ENCODE measurements around the gene ANXA5. TPM values are rescaled to one million over a fixed set of nuclear protein-coding genes. Genes with fewer than 3 reads are reported as not detected.
A peak's percentile ranks its signal among the peaks of the same experiment; 100 is the strongest.

Gene ANXA5
- total RNA-seq, 2 donors from 2014 or later: 88.4 to 122 TPM

GRCh38 chr4:121693886-121694285, 2.9 kb downstream of the ANXA5 start:
- intact Hi-C loops (cut with DNase I): no loop called here
- TF ChIP-seq, protein P1, sequence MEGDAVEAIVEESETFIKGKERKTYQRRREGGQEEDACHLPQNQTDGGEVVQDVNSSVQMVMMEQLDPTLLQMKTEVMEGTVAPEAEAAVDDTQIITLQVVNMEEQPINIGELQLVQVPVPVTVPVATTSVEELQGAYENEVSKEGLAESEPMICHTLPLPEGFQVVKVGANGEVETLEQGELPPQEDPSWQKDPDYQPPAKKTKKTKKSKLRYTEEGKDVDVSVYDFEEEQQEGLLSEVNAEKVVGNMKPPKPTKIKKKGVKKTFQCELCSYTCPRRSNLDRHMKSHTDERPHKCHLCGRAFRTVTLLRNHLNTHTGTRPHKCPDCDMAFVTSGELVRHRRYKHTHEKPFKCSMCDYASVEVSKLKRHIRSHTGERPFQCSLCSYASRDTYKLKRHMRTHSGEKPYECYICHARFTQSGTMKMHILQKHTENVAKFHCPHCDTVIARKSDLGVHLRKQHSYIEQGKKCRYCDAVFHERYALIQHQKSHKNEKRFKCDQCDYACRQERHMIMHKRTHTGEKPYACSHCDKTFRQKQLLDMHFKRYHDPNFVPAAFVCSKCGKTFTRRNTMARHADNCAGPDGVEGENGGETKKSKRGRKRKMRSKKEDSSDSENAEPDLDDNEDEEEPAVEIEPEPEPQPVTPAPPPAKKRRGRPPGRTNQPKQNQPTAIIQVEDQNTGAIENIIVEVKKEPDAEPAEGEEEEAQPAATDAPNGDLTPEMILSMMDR (IDR thresholded peaks at IDR 0.05): no peak
- H3K4me3 ChIP-seq: no peak overlapping the region
- no peak overlapping the region for H3K9ac ChIP-seq (ENCODE audit: low read depth in 2 of 2, low read length in 2 of 2)
- H3K27ac ChIP-seq: no peak overlapping the region
- no peak for DNase-seq
- H3K36me3 ChIP-seq: no peaks in the 10 kb centered on the region
- H3K4me1 ChIP-seq: no peaks in the 10 kb centered on the region
- no peaks in the 10 kb centered on the region for H3K9me3 ChIP-seq
- no peaks in the 10 kb centered on the region for H3K27me3 ChIP-seq

DNA sequence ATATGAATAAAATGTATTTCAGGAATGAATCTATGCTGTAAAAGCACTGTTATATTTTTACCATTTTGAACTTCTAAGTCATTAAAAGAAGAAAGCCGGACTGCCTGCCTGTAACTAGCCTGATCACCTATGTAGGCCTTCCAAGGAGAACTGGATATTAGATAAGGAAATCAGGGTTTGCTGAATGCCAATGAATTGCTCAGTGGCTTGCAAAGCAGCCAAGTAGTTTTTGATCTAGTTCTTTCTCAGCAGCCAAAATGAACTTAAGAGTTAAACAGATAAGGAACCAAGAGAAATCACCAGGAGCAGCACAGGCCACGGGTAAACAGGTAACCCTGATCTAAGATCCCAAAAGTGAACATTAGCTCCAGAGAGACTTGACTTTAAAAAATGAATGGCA, 3.3 kb downstream of the ANXA5 start:
- H3K4me1 ChIP-seq: no peaks in the 10 kb centered on the region
- H3K4me3 ChIP-seq: no peak overlapping the region
- TF ChIP-seq, protein P1 (IDR thresholded peaks at IDR 0.05): no peak
- no peaks in the 10 kb centered on the region for H3K36me3 ChIP-seq
- intact Hi-C loops (cut with DNase I): no loop called here
- H3K9ac ChIP-seq (ENCODE audit: low read depth in 2 of 2, low read length in 2 of 2): no peak overlapping the region
- H3K27me3 ChIP-seq: no peaks in the 10 kb centered on the region
- peak overlapping the region; percentile 0 for H3K27ac ChIP-seq
- no peak for DNase-seq
- no peaks in the 10 kb centered on the region for H3K9me3 ChIP-seq

- DNase-seq: no peak
- H3K4me1 ChIP-seq: no peaks in the 10 kb centered on the region
- H3K4me3 ChIP-seq: no peak overlapping the region
- no peak overlapping the region for H3K9ac ChIP-seq (ENCODE audit: low read depth in 2 of 2, low read length in 2 of 2)
- intact Hi-C loops (cut with DNase I): no loop called here
- TF ChIP-seq, protein P1 (IDR thresholded peaks at IDR 0.05): no peak
- no peaks in the 10 kb centered on the region for H3K36me3 ChIP-seq
- H3K9me3 ChIP-seq: no peaks in the 10 kb centered on the region
- H3K27ac ChIP-seq: no peak overlapping the region
- no peaks in the 10 kb centered on the region for H3K27me3 ChIP-seq
These were observed 4.5 kb downstream of the ANXA5 start for GRCh38 chr4:121692261-121692660.

- TF ChIP-seq, protein P1 (IDR thresholded peaks at IDR 0.05): no peak
- Histone ChIP-seq H3K27me3 (no peaks in the 10 kb centered on the region), H3K4me3 (no peak overlapping the region), H3K27ac (no peak overlapping the region), H3K4me1 (no peaks in the 10 kb centered on the region), H3K36me3 (no peaks in the 10 kb centered on the region), H3K9me3 (no peaks in the 10 kb centered on the region), H3K9ac (ENCODE audit: low read depth in 2 of 2, low read length in 2 of 2) (no peak overlapping the region)
- DNase-seq: no peak
- intact Hi-C loops (cut with DNase I): no loop called here
These were observed 6.8 kb downstream of the ANXA5 start for GRCh38 chr4:121690001-121690400.

GRCh38 chr4:121688701-121689100, 8.1 kb downstream of the ANXA5 start:
- no peak overlapping the region for H3K9ac ChIP-seq (ENCODE audit: low read depth in 2 of 2, low read length in 2 of 2)
- TF ChIP-seq, protein P1 (IDR thresholded peaks at IDR 0.05): no peak
- intact Hi-C loops (cut with DNase I): no loop called here
- H3K4me1 ChIP-seq: no peaks in the 10 kb centered on the region
- H3K4me3 ChIP-seq: no peak overlapping the region
- H3K9me3 ChIP-seq: no peaks in the 10 kb centered on the region
- no peak overlapping the region for H3K27ac ChIP-seq
- DNase-seq: no peak
- H3K27me3 ChIP-seq: no peaks in the 10 kb centered on the region
- H3K36me3 ChIP-seq: no peaks in the 10 kb centered on the region

- no peaks in the 10 kb centered on the region for H3K4me1 ChIP-seq
- H3K27me3 ChIP-seq: no peaks in the 10 kb centered on the region
These were observed 8.5 kb downstream of the ANXA5 start for GRCh38 chr4:121688261-121688660.

More at GRCh38 chr4:121688261-121688660, 8.5 kb downstream of the ANXA5 start:
- intact Hi-C loops (cut with DNase I): no loop called here
- no peaks in the 10 kb centered on the region for H3K36me3 ChIP-seq
- no peak overlapping the region for H3K9ac ChIP-seq (ENCODE audit: low read depth in 2 of 2, low read length in 2 of 2)
- no peak overlapping the region for H3K4me3 ChIP-seq
- TF ChIP-seq, protein P1 (IDR thresholded peaks at IDR 0.05): no peak
- DNase-seq: no peak
- no peak overlapping the region for H3K27ac ChIP-seq
- no peaks in the 10 kb centered on the region for H3K9me3 ChIP-seq
